GM12891 (cell line): Measurements from ENCODE around the gene B9D2.

Experiments used
- PAX5 ChIP-seq: IDR thresholded peaks from 2 replicates; pipeline ENCODE4 v1.6.1; 2011; ENCODE audit warnings: low read length, moderate library complexity, mild to moderate bottlenecking; ENCODE audit not compliant: insufficient read depth, severe bottlenecking
- POLR2A ChIP-seq: IDR thresholded peaks from 2 replicates; pipeline ENCODE4 v1.6.1; 2011; ENCODE audit warnings: low read depth, low read length, control low read depth
- POLR2AphosphoS5 ChIP-seq: IDR thresholded peaks from 2 replicates; pipeline ENCODE4 v1.6.1; 2011; ENCODE audit warnings: low read depth, low read length, control low read depth
- TAF1 ChIP-seq: IDR thresholded peaks from 2 replicates; pipeline ENCODE4 v1.6.1; 2011; ENCODE audit warnings: low read depth, low read length, control low read depth

DNA sequence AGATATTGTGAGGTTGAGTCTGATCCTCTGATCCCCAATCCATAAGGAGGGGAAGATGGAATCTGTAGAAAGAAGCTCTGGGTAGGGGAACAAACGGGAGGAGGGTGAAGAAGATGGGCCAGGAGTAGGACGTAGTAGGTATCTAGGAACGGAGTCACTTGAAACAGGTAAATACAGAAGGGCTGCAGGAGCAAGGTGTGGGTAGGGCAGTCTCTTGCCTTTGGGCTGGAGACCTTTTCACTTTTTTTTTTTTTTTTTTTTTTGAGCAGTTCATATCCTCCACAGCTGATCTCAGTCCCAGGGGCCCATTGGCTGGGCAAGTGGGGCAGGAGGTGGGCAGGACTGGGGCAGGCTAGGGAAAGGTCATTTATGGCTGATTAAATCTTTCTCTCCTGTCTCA lies 35.1 kb upstream of the B9D2 start:
- no peak for TF ChIP-seq POLR2A
- TF ChIP-seq POLR2AphosphoS5, result no peak
- no peak for TF ChIP-seq TAF1
- TF ChIP-seq PAX5, result no peak
